GM19452 (cell line): Measurements from ENCODE around the gene MDM1.

Source experiments
- ATAC-seq: cut with Tn5 transposase; IDR thresholded peaks from one replicate; pipeline ENCODE4 v1.9.1; 2021; ENCODE audit not compliant: unreplicated experiment

MDM1 gene

GRCh38 chr12:68356986-68357385 is 24.8 kb upstream of the MDM1 start:
- ATAC-seq = no peak

- ATAC-seq = no peak
Measured at GRCh38 chr12:68356060-68356695, 24.0 kb upstream of the MDM1 start.

- ATAC-seq = no peak
Measured at GRCh38 chr12:68354977-68355541, 22.9 kb upstream of the MDM1 start.

GRCh38 chr12:68352067-68352466 is 19.9 kb upstream of the MDM1 start:
- ATAC-seq = no peak

- ATAC-seq = no peak
Measured at GRCh38 chr12:68350753-68351152, 18.6 kb upstream of the MDM1 start.

GRCh38 chr12:68349921-68350606 is 17.9 kb upstream of the MDM1 start:
- no peak for ATAC-seq

- ATAC-seq = no peak
Measured at GRCh38 chr12:68349220-68349621, 17.1 kb upstream of the MDM1 start.

GRCh38 chr12:68348419-68348818 is 16.3 kb upstream of the MDM1 start:
- ATAC-seq = no peak

- no peak for ATAC-seq
Measured at GRCh38 chr12:68345763-68346162, 13.6 kb upstream of the MDM1 start.

GRCh38 chr12:68344126-68344525 is 12.0 kb upstream of the MDM1 start:
- ATAC-seq = no peak

GRCh38 chr12:68342966-68343365 is 10.8 kb upstream of the MDM1 start:
- ATAC-seq = no peak

- ATAC-seq = no peak
Measured at GRCh38 chr12:68341822-68342221, 9.7 kb upstream of the MDM1 start.

- no peak for ATAC-seq
Measured at GRCh38 chr12:68340404-68341270, 8.5 kb upstream of the MDM1 start.

- no peak for ATAC-seq
Measured at GRCh38 chr12:68336889-68337303, 4.7 kb upstream of the MDM1 start.

- no peak for ATAC-seq
Measured at GRCh38 chr12:68335462-68335861, 3.3 kb upstream of the MDM1 start.

GRCh38 chr12:68334132-68334531 is 2.0 kb upstream of the MDM1 start:
- no peak for ATAC-seq

GRCh38 chr12:68332728-68333630 is 817 bp upstream of the MDM1 start:
- ATAC-seq = no peak

- no peak for ATAC-seq
Measured at GRCh38 chr12:68331500-68331868, 678 bp downstream of the MDM1 start.

GRCh38 chr12:68327896-68328295 is 4.3 kb downstream of the MDM1 start:
- no peak for ATAC-seq

- no peak for ATAC-seq
Measured at GRCh38 chr12:68326716-68327115, 5.4 kb downstream of the MDM1 start.

- ATAC-seq = no peak
Measured at GRCh38 chr12:68325966-68326365, 6.2 kb downstream of the MDM1 start.
